T-helper 2 cell (primary cell): Measurements from ENCODE around the gene FGGY.
"Not testable (repeated sequence)": the region's sequence is repeated elsewhere in the genome, so short reads cannot be mapped to it uniquely, and the experiment has no call there.

Source experiments
- DNase-seq, 5 experiments: peaks; one replicate each; pipeline versions ENCODE4 v3.0.0 to v3.0.0-alpha.2; 2012 to 2022

The FGGY gene

GRCh38 chr1:59446257-59446901 lies 149.5 kb downstream of the FGGY start:
- no peak for DNase-seq

DNA sequence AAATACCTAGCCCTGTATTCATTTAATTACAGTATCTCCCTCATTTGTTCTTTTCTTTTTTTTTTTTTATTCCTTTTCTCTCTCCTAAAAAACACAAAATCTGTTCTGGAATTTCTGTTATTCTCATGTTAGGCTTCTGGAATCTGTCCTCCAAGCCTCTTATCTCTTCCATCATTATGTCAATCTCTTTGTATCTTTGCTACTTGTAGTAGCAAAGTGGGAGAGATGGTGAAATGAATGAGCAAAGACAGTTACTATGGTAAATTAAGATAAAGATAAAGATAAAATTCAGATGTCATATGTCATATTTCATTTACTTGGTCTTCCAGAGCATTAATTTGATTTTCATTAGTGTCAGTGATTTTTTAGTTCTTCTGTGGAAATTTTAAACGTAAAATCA lies 155.1 kb downstream of the FGGY start:
- no peak for DNase-seq

- no peak for DNase-seq
Measured at GRCh38 chr1:59452559-59452958, 155.7 kb downstream of the FGGY start.

DNA sequence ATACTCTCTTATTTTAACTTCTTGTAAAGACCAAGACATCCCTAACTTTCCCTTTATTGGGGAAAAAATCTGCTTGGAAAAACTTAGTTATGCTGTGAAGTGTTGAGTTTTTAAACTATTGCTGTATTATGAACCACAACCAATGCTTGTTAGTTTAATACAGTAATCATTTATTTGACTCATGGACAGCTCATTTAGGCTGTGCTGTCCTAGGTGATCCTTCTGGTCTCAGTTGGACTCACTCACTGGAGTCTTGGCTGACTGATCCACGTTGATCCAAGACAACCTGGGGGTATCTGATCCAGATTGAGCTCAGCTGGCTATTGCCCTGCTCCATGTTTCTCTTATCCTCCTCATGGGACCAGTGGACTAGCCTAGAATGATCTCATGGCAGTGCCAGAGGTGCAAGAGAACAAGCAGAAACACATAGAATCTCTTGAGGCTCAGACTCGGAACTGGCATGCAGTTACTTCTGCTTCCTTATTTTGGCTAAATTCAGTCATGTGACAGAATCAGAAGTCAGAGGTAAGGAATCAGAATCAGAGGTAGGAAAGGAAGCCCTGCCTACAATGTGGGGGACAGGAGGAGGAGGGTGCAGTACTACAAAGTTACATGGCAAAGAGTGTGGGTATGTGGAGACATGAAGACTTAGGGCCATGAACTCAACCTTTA lies 156.5 kb downstream of the FGGY start:
- no peak for DNase-seq

DNA sequence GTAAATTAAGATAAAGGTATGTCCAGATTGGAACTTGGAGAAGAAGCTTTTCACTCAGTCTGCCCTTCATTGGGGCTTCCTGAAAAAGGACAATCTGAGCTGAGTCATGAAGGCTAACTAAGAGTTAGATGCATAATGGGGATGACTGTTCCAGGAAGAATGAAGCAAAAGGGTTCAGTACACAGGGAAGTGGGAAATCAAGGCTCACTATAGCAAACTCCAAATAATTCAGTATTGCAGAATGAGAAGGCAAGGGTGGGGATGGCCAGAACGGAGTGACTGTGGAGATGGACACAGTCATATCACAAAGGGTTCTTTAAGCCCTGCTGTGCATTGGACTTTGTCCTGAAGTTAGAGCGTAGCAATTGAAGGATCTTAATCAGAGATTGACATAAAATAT lies 158.3 kb downstream of the FGGY start:
- no peak for DNase-seq

GRCh38 chr1:59457786-59458185 lies 160.9 kb downstream of the FGGY start:
- no peak for DNase-seq

GRCh38 chr1:59458884-59459283 lies 162.0 kb downstream of the FGGY start:
- DNase-seq = no peak

GRCh38 chr1:59462942-59463341 lies 166.0 kb downstream of the FGGY start:
- DNase-seq = not testable (repeated sequence)

GRCh38 chr1:59465478-59465877 lies 168.6 kb downstream of the FGGY start:
- not testable (repeated sequence) for DNase-seq

- no peak for DNase-seq
Measured at GRCh38 chr1:59468828-59469428, 172.0 kb downstream of the FGGY start.

GRCh38 chr1:59471991-59472570 lies 175.2 kb downstream of the FGGY start:
- not testable (repeated sequence) for DNase-seq

DNA sequence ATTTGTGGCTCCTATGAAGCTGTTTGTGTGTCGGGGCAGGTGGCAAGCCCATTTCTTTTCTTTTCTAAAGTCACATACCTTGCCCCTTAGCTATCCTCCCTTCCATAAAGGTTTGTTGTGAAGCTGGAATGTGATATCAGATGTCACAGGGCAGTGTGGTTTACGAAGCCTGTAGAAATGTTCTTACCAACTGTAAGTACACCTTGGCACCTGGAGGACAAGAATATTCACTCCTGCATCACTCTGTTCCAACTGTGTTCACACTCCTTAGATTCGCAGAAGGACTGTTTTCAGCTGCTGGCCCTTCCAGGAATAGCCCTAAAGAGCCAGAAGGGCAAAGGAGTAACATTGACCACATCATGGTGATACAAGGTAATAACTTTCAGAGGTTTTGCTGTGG lies 176.9 kb downstream of the FGGY start:
- DNase-seq = no peak

- DNase-seq = no peak
Measured at GRCh38 chr1:59474496-59474895, 177.6 kb downstream of the FGGY start.

DNA sequence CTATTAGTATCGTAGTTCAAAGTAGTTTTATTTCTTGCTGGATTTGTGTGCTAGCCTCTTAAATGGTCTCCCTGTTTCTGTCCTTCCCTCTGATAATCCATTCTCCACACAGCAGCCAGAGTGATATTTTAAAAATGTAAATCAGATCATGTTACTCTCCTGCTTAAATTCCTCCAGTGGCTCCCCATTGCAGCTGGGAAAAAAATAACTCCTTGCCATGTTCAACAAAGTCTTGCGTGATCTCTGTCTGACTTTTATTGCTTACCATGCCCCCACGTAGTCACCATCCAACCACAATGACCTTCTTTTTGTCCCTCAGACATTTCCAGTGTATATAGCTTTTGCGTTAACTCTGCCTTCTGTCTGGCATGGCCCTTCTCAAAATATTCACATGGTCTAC lies 178.8 kb downstream of the FGGY start:
- DNase-seq = no peak

GRCh38 chr1:59477286-59477685 lies 180.4 kb downstream of the FGGY start:
- DNase-seq = peak in 1 of 5 experiments; percentile 27

- DNase-seq = no peak
Measured at GRCh38 chr1:59477867-59478266, 181.0 kb downstream of the FGGY start.

- no peak for DNase-seq
Measured at GRCh38 chr1:59478822-59479221, 181.9 kb downstream of the FGGY start.

GRCh38 chr1:59480188-59480888 lies 183.4 kb downstream of the FGGY start:
- DNase-seq = no peak

- no peak for DNase-seq
Measured at GRCh38 chr1:59481881-59482505, 185.1 kb downstream of the FGGY start.

DNA sequence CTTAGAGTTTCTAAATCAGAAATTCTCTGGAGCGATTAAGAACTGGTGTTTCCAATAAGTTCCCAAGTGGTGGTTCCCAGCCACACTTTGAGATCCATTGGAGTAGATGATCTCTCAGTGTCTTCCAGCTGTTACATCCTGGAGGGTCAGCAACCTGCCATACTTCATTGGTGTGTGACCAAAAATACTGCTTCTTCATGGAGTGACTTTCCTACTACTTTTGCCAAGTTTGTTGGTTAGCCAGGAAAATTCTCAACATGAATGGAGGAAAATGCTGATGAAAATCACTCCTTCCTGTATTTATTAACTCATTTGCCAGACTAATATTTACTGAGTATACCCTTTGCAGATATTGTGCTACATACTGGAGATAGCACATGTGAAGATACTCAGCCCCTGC lies 186.1 kb downstream of the FGGY start:
- DNase-seq = no peak

GRCh38 chr1:59484096-59484495 lies 187.2 kb downstream of the FGGY start:
- no peak for DNase-seq

DNA sequence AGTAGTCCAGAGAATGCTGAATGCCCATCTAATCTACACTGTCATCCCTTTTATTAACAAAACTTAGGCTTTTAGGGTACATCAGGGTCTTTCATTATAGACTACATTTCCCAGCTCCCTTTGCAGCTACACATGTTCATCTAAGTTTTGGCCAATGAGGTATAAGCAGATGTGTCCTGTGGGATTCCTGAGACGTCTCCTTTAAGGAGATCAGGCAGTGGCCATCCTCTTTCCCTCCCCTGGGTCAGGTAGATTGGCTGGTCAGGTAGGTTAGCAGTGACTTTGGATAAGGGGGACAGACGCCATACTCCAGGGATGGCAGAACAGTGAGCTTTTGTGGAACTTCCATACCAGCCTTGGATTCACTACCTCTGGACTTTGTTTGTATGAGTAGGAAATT lies 188.3 kb downstream of the FGGY start:
- no peak for DNase-seq

GRCh38 chr1:59485949-59486348 lies 189.1 kb downstream of the FGGY start:
- DNase-seq = no peak
